Gastroesophageal sphincter (tissue), 3 donors: ENCODE results near the gene MTA2.
"Not testable (repeated sequence)": the region's sequence is repeated elsewhere in the genome, so short reads cannot be mapped to it uniquely, and the experiment has no call there.

ENCODE experiments used
- CTCF ChIP-seq, 4 experiments: fragments of 200-600 bp in 2 of 4; fragments of 450-650 bp in 2 of 4; sonication (generic) in 1 of 4; IDR thresholded peaks; one replicate each; pipeline ENCODE4 v1.5.1; 2017 to 2019; ENCODE audit warnings: antibody characterized with exemption in 4 of 4, mild to moderate bottlenecking in 2 of 4, moderate library complexity in 2 of 4
- EP300 ChIP-seq: sonication (generic); formaldehyde crosslinking; IDR thresholded peaks from one replicate; pipeline ENCODE4 v1.6.1; 2017; ENCODE audit warnings: antibody characterized with exemption, mild to moderate bottlenecking
- POLR2A ChIP-seq, 2 donors: fragments of 450-650 bp; IDR thresholded peaks; one replicate each; pipeline ENCODE4 v1.6.1; 2017; ENCODE audit warnings: antibody characterized with exemption in 2 of 2, mild to moderate bottlenecking in 2 of 2, moderate library complexity in 1 of 2

- TF ChIP-seq POLR2A (IDR thresholded peaks at IDR 0.05); CTCF (IDR thresholded peaks at IDR 0.05); EP300: not testable (repeated sequence)
Measured at GRCh38 chr11:62650283-62650682, 48.6 kb upstream of the MTA2 start.
